Skeletal muscle satellite cell (primary cell): ENCODE measurements around the gene RPS25.
A peak's percentile ranks its signal among the peaks of the same experiment; 100 is the strongest.
"Not testable (repeated sequence)": the region's sequence is repeated elsewhere in the genome, so short reads cannot be mapped to it uniquely, and the experiment has no call there.

Experiments
- H3K27me3 ChIP-seq: 2 replicates; pipeline ENCODE4 v1.7.0; 2013; ENCODE audit warnings: low read length; ENCODE audit not compliant: control insufficient read depth, insufficient read depth
- H3K36me3 ChIP-seq: 2 replicates; pipeline ENCODE4 v1.7.0; 2013; ENCODE audit warnings: mild to moderate bottlenecking, control low read depth, low read length; ENCODE audit not compliant: insufficient read depth
- H3K4me1 ChIP-seq: 2 replicates; pipeline ENCODE4 v1.7.0; 2013; ENCODE audit warnings: low read length; ENCODE audit not compliant: control insufficient read depth, insufficient read depth
- H3K4me2 ChIP-seq: 2 replicates; pipeline ENCODE4 v1.7.0; 2013; ENCODE audit warnings: mild to moderate bottlenecking, low read length
- H3K4me3 ChIP-seq: 2 replicates; pipeline ENCODE4 v1.7.0; 2013; ENCODE audit warnings: low read length
- H3K9ac ChIP-seq: 2 replicates; pipeline ENCODE4 v1.7.0; 2013; ENCODE audit warnings: mild to moderate bottlenecking, low read depth, low read length, moderate library complexity
- H3K9me3 ChIP-seq: replicated peaks from 2 replicates; pipeline ENCODE4 v1.7.0; 2013; ENCODE audit warnings: mild to moderate bottlenecking, control low read depth, low read length

The RPS25 gene

GRCh38 chr11:119034813-119035212 is 16.7 kb upstream of the RPS25 start:
- no peaks in the 10 kb centered on the region for H3K27me3 ChIP-seq
- no peak overlapping the region for H3K4me2 ChIP-seq
- H3K36me3 ChIP-seq = no peaks in the 10 kb centered on the region
- H3K9ac ChIP-seq = no peak overlapping the region
- no peak overlapping the region for H3K4me3 ChIP-seq
- peaks cover 5% of the 10 kb centered on the region for H3K4me1 ChIP-seq
- H3K9me3 ChIP-seq = no peaks in the 10 kb centered on the region

GRCh38 chr11:119033421-119033820 is 15.3 kb upstream of the RPS25 start:
- H3K9ac ChIP-seq, H3K27me3 ChIP-seq, H3K4me3 ChIP-seq, H3K9me3 ChIP-seq, H3K4me2 ChIP-seq, H3K36me3 ChIP-seq: not testable (repeated sequence)
- peaks cover 11% of the 10 kb centered on the region for H3K4me1 ChIP-seq

GRCh38 chr11:119031912-119032280 is 13.8 kb upstream of the RPS25 start:
- Histone ChIP-seq H3K4me3 (no peak overlapping the region), H3K36me3 (no peaks in the 10 kb centered on the region), H3K4me2 (no peak overlapping the region), H3K9me3 (no peaks in the 10 kb centered on the region), H3K4me1 (peaks cover 11% of the 10 kb centered on the region), H3K9ac (no peak overlapping the region), H3K27me3 (no peaks in the 10 kb centered on the region)

GRCh38 chr11:119030329-119031047 is 12.3 kb upstream of the RPS25 start, which contains the start of gene SLC37A4:
Gene SLC37A4 (minus strand): TSS chr11:119030877.
- Histone ChIP-seq H3K4me2 (peak within 1 kb of the TSS; percentile 96), H3K9me3 (no peaks in the 10 kb centered on the region), H3K4me3 (peak within 1 kb of the TSS; percentile 81), H3K36me3 (peaks cover 1% of the 10 kb centered on the region), H3K4me1 (peaks cover 11% of the 10 kb centered on the region), H3K9ac (peak within 1 kb of the TSS; percentile 68), H3K27me3 (no peaks in the 10 kb centered on the region)

GRCh38 chr11:119030029-119030328 is 11.8 kb upstream of the RPS25 start:
- Histone ChIP-seq H3K27me3 (no peaks in the 10 kb centered on the region), H3K9ac (peak overlapping the region; percentile 68), H3K36me3 (peaks cover 6% of the 10 kb centered on the region), H3K4me2 (peak overlapping the region; percentile 96), H3K4me3 (peak overlapping the region; percentile 81), H3K4me1 (peaks cover 11% of the 10 kb centered on the region), H3K9me3 (no peaks in the 10 kb centered on the region)

GRCh38 chr11:119029340-119030028 is 11.3 kb upstream of the RPS25 start:
- peak overlapping the region; percentile 96 for H3K4me2 ChIP-seq
- peaks cover 11% of the 10 kb centered on the region for H3K36me3 ChIP-seq
- no peaks in the 10 kb centered on the region for H3K9me3 ChIP-seq
- no peaks in the 10 kb centered on the region for H3K27me3 ChIP-seq
- peak overlapping the region; percentile 68 for H3K9ac ChIP-seq
- H3K4me3 ChIP-seq = peak overlapping the region; percentile 81
- H3K4me1 ChIP-seq = peaks cover 11% of the 10 kb centered on the region

- peaks cover 11% of the 10 kb centered on the region for H3K4me1 ChIP-seq
- H3K4me2 ChIP-seq = no peak overlapping the region
- no peak overlapping the region for H3K4me3 ChIP-seq
- H3K9ac ChIP-seq = no peak overlapping the region
- no peaks in the 10 kb centered on the region for H3K27me3 ChIP-seq
- H3K36me3 ChIP-seq = peaks cover 16% of the 10 kb centered on the region
- no peaks in the 10 kb centered on the region for H3K9me3 ChIP-seq
Observed at GRCh38 chr11:119029069-119029339, 10.9 kb upstream of the RPS25 start.

- Histone ChIP-seq H3K4me2 (no peak overlapping the region), H3K9ac (no peak overlapping the region), H3K36me3 (peaks cover 21% of the 10 kb centered on the region), H3K4me1 (peaks cover 13% of the 10 kb centered on the region), H3K27me3 (no peaks in the 10 kb centered on the region), H3K9me3 (no peaks in the 10 kb centered on the region), H3K4me3 (no peak overlapping the region)
Observed at GRCh38 chr11:119028346-119029068, 10.4 kb upstream of the RPS25 start.

- Histone ChIP-seq H3K4me3 (no peak overlapping the region), H3K9ac (no peak overlapping the region)
Observed at GRCh38 chr11:119027561-119028345, 9.6 kb upstream of the RPS25 start.

GRCh38 chr11:119026970-119027369 is 8.8 kb upstream of the RPS25 start:
- H3K9ac ChIP-seq = no peak overlapping the region
- no peaks in the 10 kb centered on the region for H3K9me3 ChIP-seq
- no peak overlapping the region for H3K4me2 ChIP-seq
- peaks cover 28% of the 10 kb centered on the region for H3K36me3 ChIP-seq
- H3K27me3 ChIP-seq = no peaks in the 10 kb centered on the region
- H3K4me3 ChIP-seq = no peak overlapping the region
- peaks cover 13% of the 10 kb centered on the region for H3K4me1 ChIP-seq

More at GRCh38 chr11:119027561-119028345, 9.6 kb upstream of the RPS25 start:
- Histone ChIP-seq H3K4me2 (no peak overlapping the region), H3K36me3 (peaks cover 28% of the 10 kb centered on the region), H3K4me1 (peaks cover 13% of the 10 kb centered on the region), H3K9me3 (no peaks in the 10 kb centered on the region), H3K27me3 (no peaks in the 10 kb centered on the region)

GRCh38 chr11:119025978-119026766 is 8.0 kb upstream of the RPS25 start:
- Histone ChIP-seq H3K4me1 (peaks cover 13% of the 10 kb centered on the region), H3K4me2 (no peak overlapping the region), H3K4me3 (no peak overlapping the region), H3K36me3 (peaks cover 33% of the 10 kb centered on the region), H3K27me3 (no peaks in the 10 kb centered on the region), H3K9ac (no peak overlapping the region), H3K9me3 (no peaks in the 10 kb centered on the region)
